ENCODE measurements around the gene SLC29A3.

- no peak for TF ChIP-seq CTCF (optimal IDR thresholded peaks at IDR 0.05 in 1 of 3, IDR thresholded peaks at IDR 0.05 in 1 of 3, conservative IDR thresholded peaks at IDR 0.05 in 1 of 3; ENCODE audit: extremely low read depth in 1 of 3, insufficient read depth in 2 of 3, low read length in 3 of 3)
- peak; percentile 98 for TF ChIP-seq EZH2 (IDR thresholded peaks at IDR 0.05; ENCODE audit: low read length)
Measured at GRCh38 chr10:71397296-71398212, 78.5 kb downstream of the SLC29A3 start.
